ENCODE data around the gene JCAD. TPM values are rescaled to one million over a fixed set of nuclear protein-coding genes. Genes with fewer than 3 reads are reported as not detected.

Gene JCAD
- total and polyA plus RNA-seq, 9 of the 15 experiments (the other 6 are each of a cell fraction or from before 2014, with no cell fraction given) = not detected

GRCh38 chr10:30036811-30037210 is 22.6 kb downstream of the JCAD start:
- H3K36me3 ChIP-seq (ENCODE audit: control insufficient read depth, insufficient read depth, low read length) = no peaks in the 10 kb centered on the region
- 0% methylated on average over 8 of the region's 8 CpGs for WGBS (ENCODE audit: insufficient coverage, low coverage, missing lambda C conversion rate)
- FAIRE-seq (no peak), DNase-seq (ENCODE audit: extremely low read depth in 1 of 4, low spot score in 3 of 4) (no peak), ATAC-seq (no peak)
- H3K9me3 ChIP-seq (replicated peaks; ENCODE audit: control insufficient read depth, insufficient read depth, low read depth, low read length) = no peaks in the 10 kb centered on the region
- H4K20me1 ChIP-seq (replicated peaks; ENCODE audit: control insufficient read depth, insufficient read depth, low read length) = peaks cover 3% of the 10 kb centered on the region; the same call in 1 of the 2 replicates
- H3K9ac ChIP-seq (ENCODE audit: insufficient read depth in 1 of 2, low read depth in 2 of 2, low read length in 2 of 2) = no peak overlapping the region
- peaks cover 41 to 54% of the 10 kb centered on the region in 2 experiments; a peak in 4 of 5 replicates for H3K27me3 ChIP-seq (ENCODE audit: control insufficient read depth in 2 of 2, insufficient read depth in 2 of 2, low read length in 2 of 2)
- in situ Hi-C loops (cut with MboI) (no loop called here), intact Hi-C loops (cut with micrococcal nuclease) (no loop called here)
- H3K9me1 ChIP-seq (ENCODE audit: control insufficient read depth, insufficient read depth, low read length) = no peaks in the 10 kb centered on the region
- TF ChIP-seq ZNF609 (CRISPR knock-in tag; IDR thresholded peaks at IDR 0.05; ENCODE audit: borderline replicate concordance) (no peak), ZNF830 (CRISPR knock-in tag; IDR thresholded peaks at IDR 0.05) (no peak), ZNF324 (CRISPR knock-in tag; IDR thresholded peaks at IDR 0.05) (no peak), HOMEZ (CRISPR knock-in tag; IDR thresholded peaks at IDR 0.05) (no peak), RBFOX2 (IDR thresholded peaks at IDR 0.05; ENCODE audit: low read depth, low read length) (no peak), HDAC6 (IDR thresholded peaks at IDR 0.05; ENCODE audit: low read depth, low read length) (no peak), MBD2 (IDR thresholded peaks at IDR 0.05; ENCODE audit: borderline replicate concordance, low read depth) (no peak), BCOR (IDR thresholded peaks at IDR 0.05) (no peak), SP2 (IDR thresholded peaks at IDR 0.05; ENCODE audit: extremely low read depth, low read depth, low read length, poor library complexity, severe bottlenecking) (no peak), CBX8 (IDR thresholded peaks at IDR 0.05; ENCODE audit: borderline replicate concordance, extremely low read depth, low read depth, low read length, poor library complexity, severe bottlenecking) (no peak), ZNF778 (CRISPR knock-in tag; IDR thresholded peaks at IDR 0.05) (no peak), PPARD (CRISPR knock-in tag; IDR thresholded peaks at IDR 0.05) (no peak)
- TF ChIP-seq, protein P1, sequence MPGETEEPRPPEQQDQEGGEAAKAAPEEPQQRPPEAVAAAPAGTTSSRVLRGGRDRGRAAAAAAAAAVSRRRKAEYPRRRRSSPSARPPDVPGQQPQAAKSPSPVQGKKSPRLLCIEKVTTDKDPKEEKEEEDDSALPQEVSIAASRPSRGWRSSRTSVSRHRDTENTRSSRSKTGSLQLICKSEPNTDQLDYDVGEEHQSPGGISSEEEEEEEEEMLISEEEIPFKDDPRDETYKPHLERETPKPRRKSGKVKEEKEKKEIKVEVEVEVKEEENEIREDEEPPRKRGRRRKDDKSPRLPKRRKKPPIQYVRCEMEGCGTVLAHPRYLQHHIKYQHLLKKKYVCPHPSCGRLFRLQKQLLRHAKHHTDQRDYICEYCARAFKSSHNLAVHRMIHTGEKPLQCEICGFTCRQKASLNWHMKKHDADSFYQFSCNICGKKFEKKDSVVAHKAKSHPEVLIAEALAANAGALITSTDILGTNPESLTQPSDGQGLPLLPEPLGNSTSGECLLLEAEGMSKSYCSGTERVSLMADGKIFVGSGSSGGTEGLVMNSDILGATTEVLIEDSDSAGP (CRISPR knock-in tag; IDR thresholded peaks at IDR 0.05) = no peak
- ChIA-PET CTCF (ENCODE audit: low intra/inter-chr PET ratio) (no interaction called here), POLR2A (no interaction called here)
- H3K4me2 ChIP-seq (ENCODE audit: insufficient read depth, low read length) = no peak overlapping the region
- no peak overlapping the region for H3K4me3 ChIP-seq
- H3K27ac ChIP-seq (ENCODE audit: extremely low read depth, low read depth, low read length) = no peak overlapping the region
- BruUV-seq (replicated peaks) = no TSS peak
- no peak overlapping the region for H2AFZ ChIP-seq (ENCODE audit: low read depth, low read length)
- H3K4me1 ChIP-seq (replicated peaks in 1 of 2; ENCODE audit: control insufficient read depth in 2 of 2, insufficient read depth in 2 of 2, low read length in 2 of 2) = no peaks in the 10 kb centered on the region
- H3K79me2 ChIP-seq (ENCODE audit: control insufficient read depth, insufficient read depth, low read length) = no peaks in the 10 kb centered on the region

Data from K562 (cell line).